Activated CD4-positive, alpha-beta T cell treated with anti-CD3 and anti-CD28 coated beads for 36 hours (primary cell): ENCODE data around the gene RAB31. TPM values are rescaled to one million over a fixed set of nuclear protein-coding genes. Genes with fewer than 3 reads are reported as not detected.
A peak's percentile ranks its signal among the peaks of the same experiment; 100 is the strongest.
"Not testable (repeated sequence)": the region's sequence is repeated elsewhere in the genome, so short reads cannot be mapped to it uniquely, and the experiment has no call there.

ENCODE experiments used
- ATAC-seq: fragments of 200-7000 bp; cut with Tn5 transposase; one replicate; pipeline ENCODE4 v1.10.0; 2021; ENCODE audit warnings: mild to moderate bottlenecking, moderate library complexity
- CTCF ChIA-PET: fragments of 350-600 bp; sonication (Branson Sonifier 250); formaldehyde crosslinking; loops from one replicate; lab custom pipeline; 2021; ENCODE audit warnings: antibody characterized with exemption; lab: Charles Lee
- POLR2A ChIA-PET: fragments of 350-600 bp; sonication (Branson Sonifier 250); formaldehyde crosslinking; loops from one replicate; lab custom pipeline; 2021; ENCODE audit warnings: antibody characterized with exemption, inconsistent platforms; lab: Charles Lee
- DNase-seq: peaks from one replicate; pipeline ENCODE4 v3.0.0-alpha.2; 2020
- H3K27ac Mint-ChIP-seq: one replicate; pipeline ENCODE4 v1.8.0; 2021; ENCODE audit warnings: mixed read lengths
- H3K27me3 Mint-ChIP-seq: one replicate; pipeline ENCODE4 v1.8.0; 2021; ENCODE audit warnings: mixed read lengths
- H3K36me3 Mint-ChIP-seq: one replicate; pipeline ENCODE4 v1.8.0; 2021; ENCODE audit warnings: low read depth, mixed read lengths
- H3K4me1 Mint-ChIP-seq: one replicate; pipeline ENCODE4 v1.8.0; 2021; ENCODE audit warnings: mixed read lengths
- H3K4me3 Mint-ChIP-seq: one replicate; pipeline ENCODE4 v1.8.0; 2021; ENCODE audit warnings: mild to moderate bottlenecking, moderate library complexity, mixed read lengths
- H3K9me3 Mint-ChIP-seq: one replicate; pipeline ENCODE4 v1.8.0; 2021; ENCODE audit warnings: low read depth, mixed read lengths
- intact Hi-C, 2 experiments: fragments of 100-400 bp; cut with DNase I in 1 of 2; cut with micrococcal nuclease in 1 of 2; formaldehyde crosslinking; loops; one replicate each; pipeline versions ENCODE4 v1.14.2 to v1.15.1; 2022 to 2024; cut with DNase I, micrococcal nuclease
- total RNA-seq, 2 experiments: library from RNA; stranded (reverse); gene quantifications; one replicate each; pipeline ENCODE4 v1.2.3, GENCODE V29; 2021

The RAB31 gene
- total RNA-seq, 2 experiments from 2014 or later: 0.48 to 1.8 TPM

- H3K4me1 Mint-ChIP-seq, H3K9me3 Mint-ChIP-seq, intact Hi-C loops, H3K4me3 Mint-ChIP-seq, H3K27ac Mint-ChIP-seq, DNase-seq, POLR2A ChIA-PET, H3K27me3 Mint-ChIP-seq, H3K36me3 Mint-ChIP-seq, ATAC-seq: not testable (repeated sequence)
- CTCF ChIA-PET: interaction anchor here (0.6 kb wide), 1 partner anchor 74 kb away, joined by 3 read pairs; no protein-coding TSS in a partner anchor
Measured at GRCh38 chr18:9891515-9891914, 183.4 kb downstream of the RAB31 start.

DNA sequence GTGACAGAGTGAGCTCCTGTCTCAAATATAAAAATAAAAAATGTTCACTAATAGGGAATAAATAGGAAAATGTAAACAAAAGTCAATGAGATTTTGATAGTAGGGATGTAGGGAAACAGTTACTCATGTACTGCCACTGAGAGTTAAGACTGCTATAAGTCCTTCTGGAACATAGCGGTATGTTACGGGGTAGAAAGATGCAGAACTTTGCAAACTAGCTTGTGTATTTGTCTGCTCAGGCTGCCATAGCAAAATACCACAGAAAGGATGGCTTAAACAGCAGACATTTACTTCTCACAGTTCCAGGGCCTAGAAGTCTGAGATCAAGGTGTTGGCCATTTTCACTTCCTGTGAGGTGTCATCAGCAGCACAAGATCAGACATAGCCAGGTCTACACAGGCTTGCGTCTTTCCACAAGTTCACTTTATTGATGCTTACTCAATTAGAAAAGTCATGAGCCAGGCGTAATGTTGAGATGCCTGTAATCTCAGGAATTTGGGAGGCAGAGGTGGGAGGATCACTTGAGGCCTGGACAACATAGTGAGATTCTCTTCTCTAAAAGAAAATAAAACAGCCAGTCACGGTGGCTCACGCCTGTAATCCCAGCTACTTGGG lies 186.5 kb downstream of the RAB31 start:
- ChIA-PET CTCF (interaction anchor here (0.6 kb wide), 1 partner anchor 35 kb away, joined by 5 read pairs; no protein-coding TSS in a partner anchor), POLR2A (no interaction called here)
- DNase-seq (no peak), ATAC-seq (peak; percentile 33)
- Mint-ChIP-seq H3K27ac (no peak overlapping the region), H3K36me3 (no peaks in the 10 kb centered on the region), H3K4me1 (peaks cover 6% of the 10 kb centered on the region), H3K27me3 (no peaks in the 10 kb centered on the region), H3K4me3 (no peak overlapping the region), H3K9me3 (no peaks in the 10 kb centered on the region)
- intact Hi-C loops: no loop called here

DNA sequence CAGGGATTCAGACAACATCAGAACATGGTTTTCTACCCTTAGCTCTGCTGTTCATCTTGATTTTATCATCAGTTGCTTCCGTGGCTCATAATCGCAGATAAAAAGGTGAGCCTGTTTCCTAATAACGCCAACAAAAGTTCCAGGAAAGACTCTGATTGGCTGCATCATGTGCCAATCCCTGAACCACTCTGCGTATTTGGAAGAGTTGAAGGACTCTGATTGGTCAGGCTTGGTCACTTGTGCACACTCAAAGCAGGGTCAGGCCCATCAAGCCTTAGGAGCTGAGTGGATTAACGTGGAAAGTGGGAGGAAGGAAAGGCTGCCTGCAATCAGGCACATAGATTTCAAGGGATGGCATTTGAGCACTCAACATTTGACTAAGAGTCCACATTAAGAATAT lies 189.0 kb downstream of the RAB31 start:
- Mint-ChIP-seq H3K27ac (no peak overlapping the region), H3K27me3 (no peaks in the 10 kb centered on the region), H3K9me3 (no peaks in the 10 kb centered on the region), H3K36me3 (no peaks in the 10 kb centered on the region), H3K4me1 (peaks cover 6% of the 10 kb centered on the region), H3K4me3 (no peak overlapping the region)
- no peak for DNase-seq
- intact Hi-C loops: no loop called here
- CTCF ChIA-PET: no interaction called here
- ATAC-seq: no peak
- POLR2A ChIA-PET: no interaction called here

DNA sequence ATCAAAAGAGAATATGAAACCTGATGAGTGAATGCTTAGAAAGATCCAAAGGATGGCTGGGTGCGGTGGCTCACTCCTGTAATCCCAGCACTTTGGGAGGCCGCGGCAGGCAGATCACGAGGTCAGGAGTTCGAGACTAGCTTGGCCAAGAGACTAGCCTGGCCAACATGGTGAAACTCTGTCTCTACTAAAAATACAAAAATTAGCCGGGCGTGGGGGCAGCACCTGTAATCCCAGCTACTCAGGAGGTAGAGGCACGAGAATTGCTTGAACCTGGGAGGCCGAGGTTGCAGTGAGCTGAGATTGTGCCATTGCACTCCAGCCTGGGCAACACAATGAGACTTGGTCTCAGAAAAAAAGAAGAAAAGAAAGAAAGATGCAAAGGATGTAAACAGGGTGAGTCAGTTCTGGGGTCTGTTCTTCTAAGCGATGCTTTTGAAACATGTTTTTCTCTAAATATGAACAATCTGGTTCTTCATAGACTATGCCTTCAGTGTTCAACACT lies 189.7 kb downstream of the RAB31 start:
- H3K9me3 Mint-ChIP-seq, DNase-seq, CTCF ChIA-PET, H3K4me3 Mint-ChIP-seq, H3K27ac Mint-ChIP-seq, H3K4me1 Mint-ChIP-seq, H3K36me3 Mint-ChIP-seq, POLR2A ChIA-PET, H3K27me3 Mint-ChIP-seq, ATAC-seq, intact Hi-C loops: not testable (repeated sequence)

GRCh38 chr18:9898792-9899549 lies 190.9 kb downstream of the RAB31 start:
- Mint-ChIP-seq H3K36me3 (no peaks in the 10 kb centered on the region), H3K27ac (no peak overlapping the region), H3K9me3 (no peaks in the 10 kb centered on the region), H3K27me3 (peaks cover 2% of the 10 kb centered on the region), H3K4me3 (no peak overlapping the region), H3K4me1 (peaks cover 6% of the 10 kb centered on the region)
- ChIA-PET POLR2A (interaction anchor here (0.6 kb wide), 1 partner anchor 193 kb away, joined by 4 read pairs; no protein-coding TSS in a partner anchor), CTCF (interaction anchor here (0.6 kb wide), 1 partner anchor 371 kb away, joined by 4 read pairs; no protein-coding TSS in a partner anchor)
- ATAC-seq: peak; percentile 42
- no peak for DNase-seq
- intact Hi-C loops: no loop called here

GRCh38 chr18:9899550-9899930 lies 191.4 kb downstream of the RAB31 start:
- intact Hi-C loops, ATAC-seq, H3K36me3 Mint-ChIP-seq, H3K4me1 Mint-ChIP-seq, H3K27ac Mint-ChIP-seq, DNase-seq, H3K9me3 Mint-ChIP-seq, H3K27me3 Mint-ChIP-seq, H3K4me3 Mint-ChIP-seq: not testable (repeated sequence)
- ChIA-PET CTCF (interaction anchor here (0.6 kb wide), 1 partner anchor 370 kb away, joined by 4 read pairs; no protein-coding TSS in a partner anchor), POLR2A (interaction anchor here (0.6 kb wide), 1 partner anchor 193 kb away, joined by 4 read pairs; no protein-coding TSS in a partner anchor)

DNA sequence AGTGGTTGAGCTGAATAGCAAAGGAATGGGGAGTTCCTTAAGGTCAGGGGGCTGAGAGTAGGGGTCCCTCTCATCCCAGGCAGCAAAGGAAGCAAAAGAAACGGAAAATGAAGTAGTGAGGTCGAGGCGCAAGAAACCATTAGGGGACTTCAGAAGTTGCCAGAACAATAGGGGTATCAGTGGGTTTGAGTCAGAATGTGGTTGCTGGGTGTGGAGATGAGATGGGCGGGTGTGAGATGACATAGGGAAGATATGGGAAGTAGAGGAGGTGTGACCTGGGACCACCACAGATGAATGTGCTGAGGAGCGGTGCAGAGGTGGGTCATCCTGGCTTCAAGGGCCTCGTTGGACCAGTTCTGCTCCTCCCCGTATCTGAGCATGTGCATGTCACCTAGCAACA lies 192.6 kb downstream of the RAB31 start:
- intact Hi-C loops: no loop called here
- POLR2A ChIA-PET: no interaction called here
- Mint-ChIP-seq H3K27me3 (peaks cover 4% of the 10 kb centered on the region), H3K4me3 (no peak overlapping the region), H3K9me3 (no peaks in the 10 kb centered on the region), H3K4me1 (peaks cover 6% of the 10 kb centered on the region), H3K27ac (no peak overlapping the region), H3K36me3 (no peaks in the 10 kb centered on the region)
- no peak for DNase-seq
- CTCF ChIA-PET: no interaction called here
- no peak for ATAC-seq

GRCh38 chr18:9901377-9901776 lies 193.3 kb downstream of the RAB31 start:
- H3K9me3 Mint-ChIP-seq: no peaks in the 10 kb centered on the region
- intact Hi-C loops: no loop called here
- H3K27ac Mint-ChIP-seq: no peak overlapping the region
- ChIA-PET POLR2A (no interaction called here), CTCF (no interaction called here)
- H3K4me1 Mint-ChIP-seq: peaks cover 6% of the 10 kb centered on the region
- DNase-seq (no peak), ATAC-seq (no peak)
- peaks cover 7% of the 10 kb centered on the region for H3K27me3 Mint-ChIP-seq
- H3K36me3 Mint-ChIP-seq: no peaks in the 10 kb centered on the region
- H3K4me3 Mint-ChIP-seq: no peak overlapping the region

GRCh38 chr18:9902264-9902663 lies 194.2 kb downstream of the RAB31 start:
- POLR2A ChIA-PET: interaction anchor here (0.6 kb wide), 1 partner anchor 11 kb away, joined by 3 read pairs; the partner anchor contains the start of gene VAPA
- DNase-seq, H3K36me3 Mint-ChIP-seq, intact Hi-C loops, H3K27ac Mint-ChIP-seq, H3K4me1 Mint-ChIP-seq, CTCF ChIA-PET, ATAC-seq, H3K4me3 Mint-ChIP-seq, H3K9me3 Mint-ChIP-seq: not testable (repeated sequence)
- H3K27me3 Mint-ChIP-seq: peaks cover 11% of the 10 kb centered on the region

- ChIA-PET CTCF (no interaction called here), POLR2A (interaction anchor here (0.6 kb wide), 1 partner anchor 11 kb away, joined by 3 read pairs; the partner anchor contains the start of gene VAPA)
- H3K9me3 Mint-ChIP-seq: no peaks in the 10 kb centered on the region
- no peak overlapping the region for H3K4me3 Mint-ChIP-seq
- H3K27ac Mint-ChIP-seq: no peak overlapping the region
- H3K36me3 Mint-ChIP-seq: no peaks in the 10 kb centered on the region
- intact Hi-C loops: no loop called here
- DNase-seq: no peak
- peaks cover 6% of the 10 kb centered on the region for H3K4me1 Mint-ChIP-seq
- peaks cover 13% of the 10 kb centered on the region for H3K27me3 Mint-ChIP-seq
- no peak for ATAC-seq
Measured at GRCh38 chr18:9902832-9903231, 194.7 kb downstream of the RAB31 start.

DNA sequence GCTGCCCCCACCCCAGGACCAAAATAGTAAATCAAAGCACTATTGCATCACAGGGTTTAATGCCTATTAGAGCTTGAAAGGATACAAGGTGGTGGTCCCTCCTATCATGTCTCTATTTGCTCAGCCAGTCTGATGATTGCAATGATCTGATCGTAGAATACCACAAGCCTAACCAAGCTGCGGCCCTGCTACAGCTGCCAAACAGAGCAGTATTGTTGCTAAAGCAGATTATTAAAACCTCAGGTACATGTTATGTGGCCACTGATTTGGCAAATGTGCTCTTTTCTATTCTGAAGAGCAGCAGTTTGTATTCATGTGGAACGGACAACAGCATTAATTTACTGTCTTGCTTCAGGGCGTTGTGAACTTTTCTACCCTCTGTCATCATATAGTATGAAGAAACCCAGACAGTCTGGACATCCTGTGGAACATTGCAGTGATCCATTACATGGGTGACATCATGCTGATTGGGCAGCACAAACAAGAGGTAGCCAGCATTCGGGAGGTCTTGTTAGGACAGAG lies 197.4 kb downstream of the RAB31 start:
- DNase-seq (no peak), ATAC-seq (no peak)
- Mint-ChIP-seq H3K36me3 (no peaks in the 10 kb centered on the region), H3K9me3 (no peaks in the 10 kb centered on the region), H3K27me3 (peaks cover 18% of the 10 kb centered on the region), H3K4me3 (no peak overlapping the region), H3K4me1 (no peaks in the 10 kb centered on the region), H3K27ac (no peak overlapping the region)
- intact Hi-C loops: no loop called here
- CTCF ChIA-PET: no interaction called here
- POLR2A ChIA-PET: no interaction called here
